ENCODE data around the gene PRKAR2B.

DNA sequence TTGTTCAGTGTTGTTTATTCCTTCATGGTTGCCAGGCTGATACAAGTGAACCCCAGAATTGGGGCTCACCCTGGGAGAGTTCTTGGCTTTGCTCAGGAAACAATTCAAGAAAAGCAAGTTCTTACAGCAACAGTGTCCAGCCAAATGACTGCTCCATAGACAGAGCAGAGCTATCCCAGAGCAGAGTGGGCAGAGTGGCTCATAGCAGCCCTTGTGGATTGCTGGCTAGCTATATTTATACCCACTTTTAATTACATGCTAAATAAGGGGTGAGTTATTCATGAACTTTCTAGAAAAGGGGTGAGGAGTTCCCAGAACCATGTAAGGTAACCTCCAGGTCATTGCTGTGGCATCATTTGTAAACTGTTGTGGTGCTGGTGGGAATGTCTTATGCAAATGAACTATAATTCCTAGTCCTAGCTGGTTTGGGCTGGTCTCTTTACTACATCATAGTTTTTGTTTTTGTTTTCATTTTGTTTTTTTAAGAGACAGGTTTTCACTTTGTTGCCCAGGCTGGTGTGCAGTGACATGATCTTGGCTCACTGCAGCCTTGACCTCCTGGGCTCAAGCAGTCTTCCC, 64.4 kb downstream of the PRKAR2B start:
- TF ChIP-seq CTCF (IDR thresholded peaks at IDR 0.05) (no peak), ZFX (IDR thresholded peaks at IDR 0.05; ENCODE audit: borderline replicate concordance) (no peak)
